ENCODE measurements around the gene CCSER2.
A peak's percentile ranks its signal among the peaks of the same experiment; 100 is the strongest.
"Not testable (repeated sequence)": the region's sequence is repeated elsewhere in the genome, so short reads cannot be mapped to it uniquely, and the experiment has no call there.

Gene CCSER2

GRCh38 chr10:84388148-84388547 lies 59.8 kb downstream of the CCSER2 start:
- no peak overlapping the region for H3K4me3 Mint-ChIP-seq
- no peaks in the 10 kb centered on the region for H3K9me3 Mint-ChIP-seq
- H3K36me3 Mint-ChIP-seq, result peaks cover 32% of the 10 kb centered on the region
- no peaks in the 10 kb centered on the region for H3K27me3 Mint-ChIP-seq
- peaks cover 58% of the 10 kb centered on the region for H3K4me1 Mint-ChIP-seq
- no peak overlapping the region for H3K27ac Mint-ChIP-seq

GRCh38 chr10:84390364-84390763 lies 62.0 kb downstream of the CCSER2 start:
- no peak overlapping the region for H3K4me3 Mint-ChIP-seq
- peaks cover 60% of the 10 kb centered on the region for H3K4me1 Mint-ChIP-seq
- no peaks in the 10 kb centered on the region for H3K9me3 Mint-ChIP-seq
- H3K27me3 Mint-ChIP-seq, result no peaks in the 10 kb centered on the region
- H3K27ac Mint-ChIP-seq, result peak overlapping the region; percentile 20
- peaks cover 21% of the 10 kb centered on the region for H3K36me3 Mint-ChIP-seq

- H3K36me3 Mint-ChIP-seq, result peaks cover 22% of the 10 kb centered on the region
- no peaks in the 10 kb centered on the region for H3K27me3 Mint-ChIP-seq
- peaks cover 62% of the 10 kb centered on the region for H3K4me1 Mint-ChIP-seq
- H3K4me3 Mint-ChIP-seq, result no peak overlapping the region
- H3K9me3 Mint-ChIP-seq, result no peaks in the 10 kb centered on the region
- H3K27ac Mint-ChIP-seq, result no peak overlapping the region
Observed at GRCh38 chr10:84391326-84391725, 62.9 kb downstream of the CCSER2 start.

GRCh38 chr10:84392181-84392580 lies 63.8 kb downstream of the CCSER2 start:
- Mint-ChIP-seq H3K4me1 (peaks cover 62% of the 10 kb centered on the region), H3K27ac (no peak overlapping the region), H3K9me3 (no peaks in the 10 kb centered on the region), H3K36me3 (peaks cover 22% of the 10 kb centered on the region), H3K27me3 (no peaks in the 10 kb centered on the region), H3K4me3 (no peak overlapping the region)

GRCh38 chr10:84395581-84395980 lies 67.2 kb downstream of the CCSER2 start:
- Mint-ChIP-seq H3K36me3 (peaks cover 26% of the 10 kb centered on the region), H3K4me3 (no peak overlapping the region), H3K27me3 (no peaks in the 10 kb centered on the region), H3K27ac (no peak overlapping the region), H3K9me3 (peaks cover 5% of the 10 kb centered on the region), H3K4me1 (peaks cover 67% of the 10 kb centered on the region)

- no peak overlapping the region for H3K27ac Mint-ChIP-seq
- H3K4me1 Mint-ChIP-seq, result peaks cover 62% of the 10 kb centered on the region
- peaks cover 32% of the 10 kb centered on the region for H3K36me3 Mint-ChIP-seq
- no peaks in the 10 kb centered on the region for H3K27me3 Mint-ChIP-seq
- H3K9me3 Mint-ChIP-seq, result peaks cover 5% of the 10 kb centered on the region
- H3K4me3 Mint-ChIP-seq, result no peak overlapping the region
Observed at GRCh38 chr10:84397735-84398144, 69.4 kb downstream of the CCSER2 start.

- Mint-ChIP-seq H3K4me3 (no peak overlapping the region), H3K36me3 (peaks cover 33% of the 10 kb centered on the region), H3K4me1 (peaks cover 61% of the 10 kb centered on the region), H3K27me3 (no peaks in the 10 kb centered on the region), H3K9me3 (peaks cover 9% of the 10 kb centered on the region), H3K27ac (no peak overlapping the region)
Observed at GRCh38 chr10:84398696-84399095, 70.3 kb downstream of the CCSER2 start.

- H3K4me3 Mint-ChIP-seq, result no peak overlapping the region
- peaks cover 76% of the 10 kb centered on the region for H3K4me1 Mint-ChIP-seq
- peaks cover 9% of the 10 kb centered on the region for H3K9me3 Mint-ChIP-seq
- H3K27ac Mint-ChIP-seq, result no peak overlapping the region
- peaks cover 29% of the 10 kb centered on the region for H3K36me3 Mint-ChIP-seq
- no peaks in the 10 kb centered on the region for H3K27me3 Mint-ChIP-seq
Observed at GRCh38 chr10:84401854-84402611, 73.6 kb downstream of the CCSER2 start.

- no peaks in the 10 kb centered on the region for H3K27me3 Mint-ChIP-seq
- H3K4me3 Mint-ChIP-seq, result no peak overlapping the region
- H3K4me1 Mint-ChIP-seq, result peaks cover 74% of the 10 kb centered on the region
- peaks cover 30% of the 10 kb centered on the region for H3K36me3 Mint-ChIP-seq
- no peak overlapping the region for H3K27ac Mint-ChIP-seq
- peaks cover 6% of the 10 kb centered on the region for H3K9me3 Mint-ChIP-seq
Observed at GRCh38 chr10:84404783-84405182, 76.4 kb downstream of the CCSER2 start.

- Mint-ChIP-seq H3K27me3 (no peaks in the 10 kb centered on the region), H3K27ac (no peak overlapping the region), H3K4me1 (peaks cover 80% of the 10 kb centered on the region), H3K36me3 (peaks cover 32% of the 10 kb centered on the region), H3K9me3 (peaks cover 14% of the 10 kb centered on the region), H3K4me3 (no peak overlapping the region)
Observed at GRCh38 chr10:84405662-84406061, 77.3 kb downstream of the CCSER2 start.

GRCh38 chr10:84406561-84406960 lies 78.2 kb downstream of the CCSER2 start:
- H3K4me3 Mint-ChIP-seq, result no peak overlapping the region
- H3K4me1 Mint-ChIP-seq, result peaks cover 80% of the 10 kb centered on the region
- peaks cover 20% of the 10 kb centered on the region for H3K9me3 Mint-ChIP-seq
- peak overlapping the region; percentile 36 for H3K27ac Mint-ChIP-seq
- peaks cover 34% of the 10 kb centered on the region for H3K36me3 Mint-ChIP-seq
- no peaks in the 10 kb centered on the region for H3K27me3 Mint-ChIP-seq

GRCh38 chr10:84407388-84408049 lies 79.1 kb downstream of the CCSER2 start:
- peak overlapping the region; percentile 30 for H3K27ac Mint-ChIP-seq

GRCh38 chr10:84412482-84412881 lies 84.1 kb downstream of the CCSER2 start:
- no peak overlapping the region for H3K27ac Mint-ChIP-seq
- H3K4me1 Mint-ChIP-seq, result peaks cover 73% of the 10 kb centered on the region
- H3K9me3 Mint-ChIP-seq, result peaks cover 43% of the 10 kb centered on the region
- H3K27me3 Mint-ChIP-seq, result no peaks in the 10 kb centered on the region
- no peak overlapping the region for H3K4me3 Mint-ChIP-seq
- H3K36me3 Mint-ChIP-seq, result peaks cover 56% of the 10 kb centered on the region

More at GRCh38 chr10:84407388-84408049, 79.1 kb downstream of the CCSER2 start:
- Mint-ChIP-seq H3K9me3 (peaks cover 29% of the 10 kb centered on the region), H3K27me3 (no peaks in the 10 kb centered on the region), H3K4me1 (peaks cover 83% of the 10 kb centered on the region), H3K4me3 (no peak overlapping the region), H3K36me3 (peaks cover 40% of the 10 kb centered on the region)

GRCh38 chr10:84414110-84414509 lies 85.7 kb downstream of the CCSER2 start:
- peaks cover 61% of the 10 kb centered on the region for H3K36me3 Mint-ChIP-seq
- H3K27ac Mint-ChIP-seq, H3K27me3 Mint-ChIP-seq: not testable (repeated sequence)
- H3K9me3 Mint-ChIP-seq, result peaks cover 43% of the 10 kb centered on the region
- peak overlapping the region; percentile 33 for H3K4me3 Mint-ChIP-seq
- peaks cover 64% of the 10 kb centered on the region for H3K4me1 Mint-ChIP-seq

- H3K4me1 Mint-ChIP-seq, result peaks cover 55% of the 10 kb centered on the region
- H3K36me3 Mint-ChIP-seq, result peaks cover 63% of the 10 kb centered on the region
- peaks cover 42% of the 10 kb centered on the region for H3K9me3 Mint-ChIP-seq
- H3K27ac Mint-ChIP-seq, result no peak overlapping the region
- H3K27me3 Mint-ChIP-seq, result no peaks in the 10 kb centered on the region
- no peak overlapping the region for H3K4me3 Mint-ChIP-seq
Observed at GRCh38 chr10:84415539-84416244, 87.3 kb downstream of the CCSER2 start.

- H3K4me1 Mint-ChIP-seq, result peaks cover 55% of the 10 kb centered on the region
- peaks cover 37% of the 10 kb centered on the region for H3K9me3 Mint-ChIP-seq
- no peak overlapping the region for H3K4me3 Mint-ChIP-seq
- H3K27ac Mint-ChIP-seq, result no peak overlapping the region
- no peaks in the 10 kb centered on the region for H3K27me3 Mint-ChIP-seq
- H3K36me3 Mint-ChIP-seq, result peaks cover 64% of the 10 kb centered on the region
Observed at GRCh38 chr10:84416245-84416555, 87.8 kb downstream of the CCSER2 start.

All from activated naive CD4-positive, alpha-beta T cell treated with anti-CD3 and anti-CD28 coated beads, Interleukin-2, amount 50 U/mL, for 24 hours (primary cell).